GM12865 (cell line): ENCODE data around the gene NFIA.

Experiments used
- DNase-seq: peaks from one replicate; pipeline ENCODE4 v3.0.0; 2010; ENCODE audit warnings: low read depth
- H3K4me3 ChIP-seq: 2 replicates; pipeline ENCODE4 v1.5.1; 2011; ENCODE audit warnings: mild to moderate bottlenecking, low read depth, low read length, control low read depth
- TF ChIP-seq, protein P1 (sequence below): IDR thresholded peaks from 2 replicates; pipeline ENCODE4 v1.5.1; 2011; ENCODE audit warnings: low read length, control low read depth, low read depth, inconsistent platforms; ENCODE audit not compliant: insufficient read depth; ENCODE audit errors: missing control alignments

NFIA gene

DNA sequence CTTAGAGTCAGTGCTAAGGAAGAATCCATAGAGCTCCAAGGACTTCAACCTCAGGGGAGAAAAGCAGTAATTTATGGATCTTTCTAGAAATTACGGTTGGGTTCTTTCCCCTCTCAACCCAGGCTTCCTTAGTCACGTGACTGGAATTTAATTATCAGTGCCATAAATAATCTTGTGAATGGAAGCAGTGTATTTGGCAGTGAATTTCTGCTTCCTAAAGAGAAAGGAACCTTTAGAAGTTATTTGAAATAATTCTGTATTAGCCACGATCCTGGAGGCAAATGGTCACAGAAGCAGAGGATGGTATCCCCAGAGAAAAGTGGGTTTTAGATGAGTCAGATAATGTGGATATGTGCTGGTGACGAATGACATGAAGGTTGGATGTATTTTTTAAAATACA, 89.6 kb downstream of the NFIA start:
- TF ChIP-seq, protein P1, sequence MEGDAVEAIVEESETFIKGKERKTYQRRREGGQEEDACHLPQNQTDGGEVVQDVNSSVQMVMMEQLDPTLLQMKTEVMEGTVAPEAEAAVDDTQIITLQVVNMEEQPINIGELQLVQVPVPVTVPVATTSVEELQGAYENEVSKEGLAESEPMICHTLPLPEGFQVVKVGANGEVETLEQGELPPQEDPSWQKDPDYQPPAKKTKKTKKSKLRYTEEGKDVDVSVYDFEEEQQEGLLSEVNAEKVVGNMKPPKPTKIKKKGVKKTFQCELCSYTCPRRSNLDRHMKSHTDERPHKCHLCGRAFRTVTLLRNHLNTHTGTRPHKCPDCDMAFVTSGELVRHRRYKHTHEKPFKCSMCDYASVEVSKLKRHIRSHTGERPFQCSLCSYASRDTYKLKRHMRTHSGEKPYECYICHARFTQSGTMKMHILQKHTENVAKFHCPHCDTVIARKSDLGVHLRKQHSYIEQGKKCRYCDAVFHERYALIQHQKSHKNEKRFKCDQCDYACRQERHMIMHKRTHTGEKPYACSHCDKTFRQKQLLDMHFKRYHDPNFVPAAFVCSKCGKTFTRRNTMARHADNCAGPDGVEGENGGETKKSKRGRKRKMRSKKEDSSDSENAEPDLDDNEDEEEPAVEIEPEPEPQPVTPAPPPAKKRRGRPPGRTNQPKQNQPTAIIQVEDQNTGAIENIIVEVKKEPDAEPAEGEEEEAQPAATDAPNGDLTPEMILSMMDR, result no peak
- DNase-seq, result no peak
- H3K4me3 ChIP-seq, result no peak overlapping the region

DNA sequence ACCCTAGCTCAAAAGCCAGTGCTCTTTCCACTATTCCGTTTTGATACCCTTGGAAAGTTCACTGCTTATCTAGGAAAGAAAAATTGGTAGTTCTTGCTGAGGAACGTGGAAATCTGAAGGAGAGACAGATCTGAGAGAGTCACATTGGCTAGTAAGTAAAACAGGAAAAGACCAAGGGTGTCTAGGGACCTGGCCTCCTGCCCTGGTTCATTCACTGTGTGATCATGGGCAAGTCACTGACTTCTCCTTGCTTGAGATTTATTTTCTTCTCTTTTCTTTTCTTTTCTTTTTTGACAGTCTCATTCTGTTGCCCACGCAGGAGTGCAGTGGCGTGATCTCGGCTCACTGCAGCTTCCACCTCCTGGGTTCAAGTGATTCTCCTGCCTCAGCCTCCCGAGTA, 90.8 kb downstream of the NFIA start:
- TF ChIP-seq, protein P1, result no peak
- no peak for DNase-seq
- no peak overlapping the region for H3K4me3 ChIP-seq

DNA sequence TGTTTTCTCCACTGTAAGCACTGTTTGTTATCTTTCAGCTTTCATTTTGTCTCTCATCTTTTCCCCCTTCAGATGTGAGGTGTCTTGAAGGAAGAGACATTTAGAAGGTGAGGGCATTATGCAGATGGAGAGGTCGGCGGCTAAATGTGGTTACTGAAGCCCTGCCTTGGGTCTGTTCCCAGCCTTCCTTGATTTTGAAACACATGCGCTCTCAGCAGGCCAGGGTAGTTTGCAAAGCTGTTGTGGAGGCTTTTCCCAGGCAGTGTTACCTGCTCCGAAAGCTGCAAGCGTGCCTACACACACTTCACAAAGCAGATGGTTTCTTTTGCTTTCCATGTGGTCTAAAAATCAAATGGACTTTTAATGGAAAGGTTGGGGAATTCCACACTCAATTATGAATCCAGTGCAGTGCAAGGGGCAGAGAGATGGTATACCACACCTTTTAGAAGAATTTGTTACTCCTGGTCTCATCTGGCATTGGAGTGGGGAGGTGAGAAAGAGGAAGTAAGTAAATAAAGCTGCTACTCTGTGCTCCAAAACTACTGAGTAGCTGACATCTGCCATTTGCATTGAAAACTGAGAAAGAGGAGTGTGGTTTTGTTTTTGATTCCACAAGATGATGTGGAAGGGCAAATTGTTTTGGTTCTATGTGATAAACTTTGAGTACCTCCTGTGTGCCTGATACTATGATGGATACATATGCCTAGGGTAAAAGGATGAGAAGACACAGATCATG, 91.9 kb downstream of the NFIA start:
- DNase-seq, result peak; percentile 31
- TF ChIP-seq, protein P1, result no peak
- no peak overlapping the region for H3K4me3 ChIP-seq

DNA sequence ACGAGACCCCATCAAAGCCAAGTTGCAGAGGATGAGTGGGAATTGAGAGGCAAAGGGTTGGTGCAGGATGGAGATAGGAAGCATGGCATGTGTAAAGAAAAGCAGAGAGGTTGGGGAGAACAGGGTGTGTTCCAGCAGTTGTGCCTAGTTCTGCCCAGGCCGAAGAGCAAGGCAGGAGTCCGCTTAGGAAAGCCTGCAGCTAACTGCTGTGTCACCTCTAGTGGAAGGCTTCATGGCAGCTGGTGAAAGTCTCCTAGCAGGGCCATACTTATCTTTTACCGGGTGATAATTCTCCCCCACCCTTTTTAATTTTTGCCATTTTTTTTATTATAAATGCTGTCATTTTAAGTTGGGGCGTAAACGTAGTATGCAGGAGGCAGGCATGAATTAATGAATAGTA, 93.6 kb downstream of the NFIA start:
- no peak overlapping the region for H3K4me3 ChIP-seq
- no peak for DNase-seq
- TF ChIP-seq, protein P1, result no peak

DNA sequence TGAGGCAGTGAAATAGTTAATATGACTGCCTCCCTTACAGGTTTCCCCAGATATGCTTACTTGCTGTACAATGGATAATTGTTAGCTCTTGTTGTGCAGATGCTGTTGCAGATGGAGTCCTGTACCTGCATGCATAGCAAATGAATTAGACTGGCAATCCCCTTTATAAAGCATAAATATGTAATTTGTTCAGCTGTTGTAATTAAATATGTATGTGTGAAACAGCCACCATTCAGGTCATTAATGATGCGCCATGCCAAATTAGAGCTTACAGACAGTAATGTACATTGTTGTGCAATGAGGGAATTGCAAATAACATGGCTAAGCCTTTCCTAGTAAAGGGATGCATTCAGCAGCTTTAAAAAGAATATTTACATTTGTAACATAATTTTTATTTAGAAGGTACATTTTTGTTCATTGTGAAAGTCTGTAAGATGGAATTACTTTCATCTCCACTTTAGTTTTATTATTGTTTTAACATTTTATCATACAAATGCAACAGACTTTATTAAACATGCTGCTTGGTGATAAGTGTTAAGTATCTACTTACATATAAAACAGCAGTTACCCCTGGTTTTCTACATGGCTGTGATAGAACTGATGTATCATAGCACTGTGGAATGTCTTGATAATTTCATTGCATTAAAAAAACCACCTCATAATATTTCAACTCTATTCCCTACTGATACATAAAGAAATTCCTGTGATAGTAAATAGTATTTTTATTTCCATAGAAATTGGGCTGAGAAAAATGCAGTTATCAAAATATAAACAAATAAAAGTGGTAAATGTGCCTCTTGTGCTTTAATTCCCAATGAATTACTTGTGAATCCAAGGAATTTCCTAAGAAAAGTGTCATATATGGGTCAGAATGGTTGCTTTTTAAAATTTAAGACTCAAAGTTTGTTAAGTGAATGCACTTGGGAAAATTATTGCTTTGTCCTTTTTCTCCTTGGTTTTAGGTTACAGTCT, 99.0 kb downstream of the NFIA start:
- DNase-seq, result no peak
- H3K4me3 ChIP-seq, result no peak overlapping the region
- TF ChIP-seq, protein P1, result no peak

DNA sequence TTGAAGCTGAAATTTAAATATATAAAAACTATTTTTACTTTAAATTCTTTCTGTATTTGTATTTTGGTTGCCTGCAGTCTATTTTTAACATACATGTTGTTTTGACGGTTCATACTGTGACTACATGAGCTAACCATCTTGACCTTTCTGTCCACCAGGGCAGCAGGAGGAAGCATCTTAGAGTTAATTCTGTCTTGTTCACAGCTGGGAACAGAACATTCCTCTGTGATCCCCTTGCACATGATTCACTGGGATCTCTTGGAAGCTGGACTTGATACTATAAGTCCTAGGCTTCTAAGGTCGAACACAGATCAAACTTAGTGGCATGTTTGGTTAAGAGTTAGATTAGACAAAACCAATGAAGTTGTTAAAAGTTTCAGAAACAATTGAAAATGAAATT, 99.7 kb downstream of the NFIA start:
- TF ChIP-seq, protein P1, result no peak
- H3K4me3 ChIP-seq, result no peak overlapping the region
- no peak for DNase-seq

DNA sequence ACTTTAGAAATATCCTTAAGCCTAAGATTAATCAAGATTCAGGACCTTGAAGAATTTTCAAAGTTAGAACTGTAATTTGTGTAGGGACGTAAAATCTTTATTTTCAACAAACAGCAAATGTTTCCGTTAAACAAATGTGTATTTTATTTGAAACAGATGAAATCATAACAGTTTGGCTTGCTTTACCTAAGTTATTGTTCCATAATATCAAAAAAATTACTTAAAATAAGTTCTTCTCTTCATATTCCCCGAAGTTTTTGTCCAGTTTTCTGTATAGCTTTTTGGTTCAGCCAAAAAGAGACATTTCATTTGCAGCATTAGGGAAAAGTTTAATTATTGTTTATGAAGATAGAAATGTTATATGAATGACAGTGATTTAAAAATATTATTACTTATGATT, 100.1 kb downstream of the NFIA start:
- H3K4me3 ChIP-seq, result no peak overlapping the region
- no peak for DNase-seq
- TF ChIP-seq, protein P1, result no peak
